Neural progenitor cell (in vitro differentiated cells): ENCODE measurements around the gene KDM7A.

Experiments
- EZH2phosphoT487 ChIP-seq: fragments of 200-600 bp; sonication (generic); IDR thresholded peaks from 2 replicates; pipeline ENCODE4 v1.6.1; 2017; ENCODE audit warnings: antibody characterized with exemption
- TF ChIP-seq, protein P1 (sequence below): fragments of 200-600 bp; sonication (generic); IDR thresholded peaks from 2 replicates; pipeline ENCODE4 v1.5.1; 2017; ENCODE audit warnings: antibody characterized with exemption, mild to moderate bottlenecking

DNA sequence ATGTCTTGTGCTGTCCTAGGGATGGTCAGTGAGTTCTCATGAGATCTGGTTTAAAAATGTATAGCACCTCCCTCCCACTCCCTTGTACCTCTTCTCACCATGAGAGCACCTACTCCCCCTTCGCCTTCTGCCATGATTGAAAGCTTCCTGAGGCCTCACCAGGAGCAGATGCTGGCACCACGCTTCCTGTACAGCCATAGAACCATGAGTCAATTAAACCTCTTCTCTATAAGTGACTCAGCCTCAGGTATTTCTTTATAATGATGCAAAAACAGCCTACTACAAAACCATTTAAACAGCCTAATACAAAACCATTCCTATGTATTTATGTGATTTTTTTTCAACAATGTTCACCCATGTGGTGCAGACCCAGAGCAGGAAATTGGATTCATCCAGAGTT, 32.0 kb downstream of the KDM7A start:
- TF ChIP-seq, protein P1, sequence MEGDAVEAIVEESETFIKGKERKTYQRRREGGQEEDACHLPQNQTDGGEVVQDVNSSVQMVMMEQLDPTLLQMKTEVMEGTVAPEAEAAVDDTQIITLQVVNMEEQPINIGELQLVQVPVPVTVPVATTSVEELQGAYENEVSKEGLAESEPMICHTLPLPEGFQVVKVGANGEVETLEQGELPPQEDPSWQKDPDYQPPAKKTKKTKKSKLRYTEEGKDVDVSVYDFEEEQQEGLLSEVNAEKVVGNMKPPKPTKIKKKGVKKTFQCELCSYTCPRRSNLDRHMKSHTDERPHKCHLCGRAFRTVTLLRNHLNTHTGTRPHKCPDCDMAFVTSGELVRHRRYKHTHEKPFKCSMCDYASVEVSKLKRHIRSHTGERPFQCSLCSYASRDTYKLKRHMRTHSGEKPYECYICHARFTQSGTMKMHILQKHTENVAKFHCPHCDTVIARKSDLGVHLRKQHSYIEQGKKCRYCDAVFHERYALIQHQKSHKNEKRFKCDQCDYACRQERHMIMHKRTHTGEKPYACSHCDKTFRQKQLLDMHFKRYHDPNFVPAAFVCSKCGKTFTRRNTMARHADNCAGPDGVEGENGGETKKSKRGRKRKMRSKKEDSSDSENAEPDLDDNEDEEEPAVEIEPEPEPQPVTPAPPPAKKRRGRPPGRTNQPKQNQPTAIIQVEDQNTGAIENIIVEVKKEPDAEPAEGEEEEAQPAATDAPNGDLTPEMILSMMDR, result no peak
- no peak for TF ChIP-seq EZH2phosphoT487
